HG03432 (cell line): Measurements from ENCODE around the gene TMEM273.

Experiments used
- ATAC-seq: cut with Tn5 transposase; IDR thresholded peaks from one replicate; pipeline ENCODE4 v1.9.1; 2021; ENCODE audit warnings: mild to moderate bottlenecking, moderate library complexity; ENCODE audit not compliant: unreplicated experiment

Gene TMEM273

DNA sequence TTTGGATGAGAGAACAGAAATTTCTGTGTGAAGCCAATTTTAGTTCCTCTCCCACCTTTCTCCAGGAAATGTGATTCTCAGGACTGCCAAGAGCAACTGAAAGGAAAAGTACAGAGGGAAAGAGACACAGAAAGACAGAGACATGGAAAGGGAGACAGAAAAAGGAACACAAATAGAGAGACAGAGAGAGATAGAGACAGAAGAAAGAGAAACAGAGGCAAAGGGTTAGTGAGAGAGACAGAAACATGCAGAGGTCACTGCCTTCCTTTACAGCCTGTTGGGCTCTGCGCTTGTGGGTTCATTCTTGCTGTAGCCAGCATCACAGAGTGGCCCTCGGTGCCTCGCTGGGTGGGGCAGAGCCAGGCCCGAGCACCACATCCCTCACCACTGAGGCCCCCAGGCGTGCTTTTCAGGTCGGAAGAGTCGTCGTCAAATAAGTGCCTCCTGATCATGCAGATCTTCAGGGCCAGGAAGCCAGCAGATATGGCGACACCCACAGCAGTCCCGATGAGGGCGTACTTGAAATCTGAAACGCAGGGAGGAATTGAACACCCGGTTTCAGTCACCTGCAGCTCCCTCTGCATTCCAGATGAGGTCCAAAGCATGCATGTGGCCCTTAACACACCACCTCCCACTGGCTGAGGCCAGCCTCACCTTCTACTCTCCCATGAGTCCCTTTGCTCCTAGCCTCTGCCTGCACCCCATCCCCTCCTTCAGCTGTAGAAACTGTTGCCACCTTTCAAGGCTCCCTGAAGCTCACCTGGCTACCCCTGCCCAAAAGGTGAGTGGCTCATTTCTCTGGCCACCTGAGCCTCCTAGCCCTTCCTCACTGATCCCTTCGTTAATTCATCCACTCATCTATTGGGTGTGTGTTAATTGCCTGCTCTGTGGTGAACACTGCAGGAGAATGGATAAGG lies 21.4 kb downstream of the TMEM273 start:
- ATAC-seq = no peak

DNA sequence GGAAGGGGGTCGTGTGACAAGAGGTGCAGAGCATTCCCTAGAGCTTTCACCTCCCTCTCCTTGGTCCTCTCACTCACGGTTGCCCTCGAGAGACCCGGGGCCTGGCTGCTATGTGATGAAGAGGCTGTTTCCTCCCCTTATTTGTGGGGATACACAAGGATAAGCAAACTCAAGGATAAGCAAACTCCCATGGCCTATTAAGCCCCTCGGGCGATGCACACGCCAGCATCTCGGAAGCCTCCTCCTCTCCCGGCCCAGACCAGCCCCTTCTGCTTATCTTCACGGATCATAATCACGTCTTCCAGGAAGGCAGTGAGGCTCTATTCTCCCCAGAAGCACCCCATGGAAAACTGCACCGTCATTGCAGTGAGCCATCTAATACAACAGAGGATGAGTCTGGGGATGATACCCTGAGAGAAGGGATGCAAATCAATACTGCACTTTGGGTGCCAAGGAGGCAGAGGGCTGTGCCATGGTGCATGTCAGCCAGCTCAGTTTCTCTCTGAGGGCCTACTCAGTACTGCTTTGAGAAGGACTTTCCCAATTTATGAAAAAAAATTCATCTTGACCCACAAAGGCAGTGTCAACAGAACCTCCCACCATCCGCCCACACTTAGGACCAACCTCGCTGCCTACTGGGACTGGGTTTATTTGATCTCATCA lies 22.2 kb downstream of the TMEM273 start:
- ATAC-seq = no peak

DNA sequence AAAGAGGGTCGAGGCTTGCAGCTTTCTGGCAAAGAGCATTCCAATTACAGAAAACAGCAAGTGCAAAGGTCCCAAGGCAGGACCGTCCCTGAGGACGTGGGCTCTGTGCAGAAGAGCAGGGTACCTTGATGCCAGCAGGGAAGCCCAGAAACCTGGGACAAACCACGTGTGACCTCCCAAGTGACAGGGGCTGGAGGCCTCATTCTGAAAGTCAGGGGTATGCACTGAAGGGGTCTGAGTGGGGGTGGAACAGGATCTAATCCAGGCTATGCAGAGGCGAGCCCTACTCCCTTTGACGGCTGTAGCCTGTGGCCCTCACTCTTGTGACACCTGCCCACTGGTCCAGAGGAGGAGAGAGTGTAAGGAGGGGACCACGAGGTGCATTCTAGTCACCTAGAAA lies 22.9 kb downstream of the TMEM273 start:
- ATAC-seq = no peak

GRCh38 chr10:49164559-49165188 lies 23.5 kb downstream of the TMEM273 start:
- ATAC-seq = peak; percentile 78

DNA sequence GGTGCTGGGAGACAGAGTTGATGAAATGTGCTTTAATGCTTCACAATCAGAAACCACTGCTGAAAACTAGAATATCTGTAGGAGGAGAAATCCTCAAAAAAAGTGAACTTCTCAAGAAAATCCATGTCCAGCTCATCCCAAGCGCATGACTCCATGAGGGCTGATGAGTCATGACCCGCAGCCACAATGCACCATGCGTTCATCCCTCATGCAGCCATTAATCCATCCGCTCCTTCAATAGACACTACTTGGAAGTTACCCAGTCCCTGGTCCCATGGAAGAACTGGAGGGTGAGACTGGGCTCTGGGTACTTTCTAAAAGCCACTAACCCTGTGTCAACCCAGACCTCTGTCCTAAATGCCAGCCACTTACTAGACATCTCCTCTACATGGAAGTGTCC lies 24.4 kb downstream of the TMEM273 start:
- ATAC-seq = no peak

DNA sequence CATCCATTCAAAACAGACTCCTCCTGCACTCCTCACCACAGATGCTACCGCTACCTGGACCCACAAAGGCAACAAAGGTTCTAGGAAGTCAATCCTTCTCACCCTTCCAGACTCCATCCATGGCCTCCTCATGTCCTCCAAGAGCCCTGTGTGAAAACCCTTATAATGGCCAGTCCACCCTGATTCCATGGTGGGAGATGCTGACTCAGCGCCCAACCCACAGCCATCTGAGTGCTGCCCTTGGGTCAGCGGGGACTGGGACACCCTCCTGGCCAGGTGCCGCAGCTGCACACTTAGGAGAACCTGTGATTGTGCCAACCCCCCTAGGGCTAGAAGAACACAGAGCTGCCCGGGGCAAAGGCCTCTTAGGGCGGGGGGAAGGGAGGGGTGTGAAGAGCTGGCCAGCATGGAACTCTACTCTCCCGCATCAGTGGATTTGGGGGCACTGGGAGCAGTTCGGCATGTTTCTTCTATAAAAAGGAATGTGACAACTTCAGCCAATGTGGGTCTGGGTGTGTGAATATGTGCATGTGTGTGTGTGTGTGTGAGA lies 25.4 kb downstream of the TMEM273 start:
- ATAC-seq = no peak

DNA sequence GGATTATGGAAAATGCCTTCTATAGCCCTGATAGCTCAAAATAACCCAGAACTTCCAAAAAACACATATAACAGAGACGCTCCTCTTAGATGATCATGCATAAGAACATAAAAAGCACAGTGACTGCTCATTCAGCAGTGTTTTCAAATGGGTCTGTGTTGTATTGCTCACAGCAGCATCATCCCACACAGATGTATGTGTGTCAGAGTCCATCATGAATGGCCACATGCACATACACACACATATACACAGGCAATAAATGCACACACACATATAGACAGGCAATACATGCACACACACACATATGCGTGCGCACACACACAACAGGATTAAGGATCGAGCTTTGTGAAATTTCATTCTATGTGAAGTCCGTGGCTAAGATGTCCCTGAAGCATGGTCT lies 26.1 kb downstream of the TMEM273 start:
- ATAC-seq = no peak

- ATAC-seq = no peak
These were observed 26.7 kb downstream of the TMEM273 start for GRCh38 chr10:49161411-49161997.

DNA sequence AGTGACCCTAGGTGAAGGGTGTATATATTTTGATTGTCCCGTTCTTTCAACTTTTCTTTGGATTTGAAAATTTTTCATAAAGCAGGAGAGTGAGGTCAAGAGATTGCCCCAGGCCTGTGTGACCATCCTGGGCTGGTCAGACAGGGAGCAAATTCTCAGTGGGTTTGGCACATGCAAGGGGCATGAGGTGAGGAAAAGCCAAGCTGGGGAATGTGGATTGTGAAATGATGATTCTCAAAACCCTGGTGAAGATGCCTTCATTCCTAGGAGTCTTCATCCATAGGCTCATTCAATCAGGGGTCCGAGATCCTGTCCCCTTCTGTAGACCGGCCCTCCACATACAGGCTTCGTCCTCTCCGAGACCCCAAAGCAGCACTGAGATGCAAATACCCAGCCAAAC lies 27.4 kb downstream of the TMEM273 start:
- ATAC-seq = no peak

- no peak for ATAC-seq
These were observed 28.1 kb downstream of the TMEM273 start for GRCh38 chr10:49160110-49160509.

GRCh38 chr10:49158915-49159314 lies 29.3 kb downstream of the TMEM273 start:
- ATAC-seq = no peak

DNA sequence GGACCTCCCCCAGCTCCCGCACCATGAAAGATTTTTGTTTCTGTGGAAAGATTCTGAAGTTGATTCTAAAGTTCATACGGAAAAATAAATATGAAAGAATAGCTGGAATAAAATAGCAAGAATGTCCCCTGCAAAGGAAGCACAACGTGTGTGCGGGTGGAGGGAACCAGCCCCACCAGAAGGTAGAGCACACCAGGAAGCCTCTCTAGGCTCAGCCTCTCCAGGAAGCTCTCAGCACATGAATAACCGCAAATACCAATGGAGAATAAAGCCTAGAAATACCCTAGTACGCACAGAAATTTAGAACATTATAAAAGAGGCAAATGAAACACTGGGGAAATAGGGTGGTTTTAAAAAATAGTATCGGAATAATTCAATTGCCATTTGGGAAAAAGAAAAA lies 29.8 kb downstream of the TMEM273 start:
- no peak for ATAC-seq

- ATAC-seq = no peak
These were observed 31.0 kb downstream of the TMEM273 start for GRCh38 chr10:49157229-49157628.

GRCh38 chr10:49154641-49155040 lies 33.5 kb downstream of the TMEM273 start:
- no peak for ATAC-seq

- no peak for ATAC-seq
These were observed 34.2 kb downstream of the TMEM273 start for GRCh38 chr10:49153971-49154370.

DNA sequence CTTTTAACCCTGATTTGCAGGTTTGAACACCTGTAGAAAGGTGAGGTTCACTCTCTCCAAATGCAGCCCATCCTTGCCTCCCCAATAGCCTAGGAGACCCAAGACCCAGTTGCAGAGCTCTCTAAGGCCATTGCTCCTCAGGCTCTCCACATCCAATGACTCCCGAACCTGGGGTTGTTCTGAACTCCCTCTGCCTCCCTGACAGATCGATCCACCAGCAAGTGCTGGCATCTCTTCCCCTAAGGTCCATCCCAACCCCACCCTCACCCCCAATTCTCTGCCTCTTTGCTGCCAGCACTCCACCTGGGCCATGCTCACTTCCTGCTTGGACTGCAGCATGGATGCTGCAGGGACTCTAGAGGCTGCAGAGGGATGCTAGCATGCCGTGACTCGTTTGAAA lies 35.1 kb downstream of the TMEM273 start:
- no peak for ATAC-seq

- no peak for ATAC-seq
These were observed 35.5 kb downstream of the TMEM273 start for GRCh38 chr10:49152663-49153062.

GRCh38 chr10:49152037-49152436 lies 36.2 kb downstream of the TMEM273 start:
- ATAC-seq = no peak

DNA sequence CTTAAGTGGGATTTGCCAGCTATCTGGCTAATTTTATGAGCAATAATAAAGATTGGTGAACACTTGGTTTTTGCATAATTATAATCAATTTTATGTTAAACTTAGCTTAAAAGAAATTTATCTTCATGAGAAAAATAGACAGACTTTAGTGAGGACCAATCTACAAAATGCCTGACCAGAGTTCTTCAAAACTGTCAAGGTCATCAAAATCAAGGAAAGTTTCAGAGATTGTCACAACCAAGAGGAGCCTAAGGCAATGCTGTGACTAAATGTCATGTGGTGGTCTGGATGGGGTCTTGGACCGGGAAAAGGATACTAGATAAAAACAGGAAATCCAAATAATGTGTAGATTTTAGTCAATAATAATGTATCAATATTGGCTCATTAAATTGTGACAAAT lies 36.7 kb downstream of the TMEM273 start:
- ATAC-seq = no peak

DNA sequence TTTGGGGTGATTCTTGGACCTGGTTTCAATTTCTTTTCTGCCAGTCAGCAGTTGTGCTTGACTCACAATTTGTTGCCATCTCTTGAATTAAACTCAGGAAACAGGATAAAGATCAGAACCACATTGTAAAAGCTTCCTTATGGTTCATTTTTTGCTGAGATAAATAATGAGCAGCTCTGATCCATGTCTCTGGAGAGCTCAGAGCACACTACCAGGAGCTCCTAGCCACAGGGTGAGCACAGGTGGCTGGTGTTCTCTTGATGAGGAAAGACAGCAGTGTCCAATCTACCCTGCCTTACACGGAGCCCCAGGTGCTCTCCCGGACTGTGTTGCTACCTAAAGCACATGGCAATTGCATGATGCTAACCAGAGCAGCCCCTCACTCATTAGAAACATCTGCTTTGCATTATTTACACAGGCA lies 37.2 kb downstream of the TMEM273 start:
- no peak for ATAC-seq

DNA sequence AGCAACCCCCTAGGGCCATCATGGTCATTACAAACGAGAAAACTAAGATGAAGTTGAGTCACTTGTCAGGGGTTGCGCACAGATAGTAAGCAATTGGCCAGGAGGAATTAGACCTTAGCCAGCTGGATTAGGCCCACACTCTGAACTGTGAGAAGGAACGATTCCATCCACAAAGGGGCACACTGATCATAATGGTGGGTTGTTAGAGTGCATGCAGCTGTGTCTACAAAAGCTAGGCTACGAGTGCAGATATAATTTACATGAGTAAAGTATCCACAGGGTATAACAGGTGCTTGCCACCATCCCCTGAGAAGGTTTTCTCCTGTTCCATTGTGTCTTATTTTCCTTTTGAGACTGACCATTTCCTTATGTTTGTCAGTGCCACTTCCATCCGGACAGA lies 37.8 kb downstream of the TMEM273 start:
- no peak for ATAC-seq
